K562 (cell line): ENCODE data around the gene TMEM164. TPM values are rescaled to one million over a fixed set of nuclear protein-coding genes. Genes with fewer than 3 reads are reported as not detected.

Experiments used
- ATAC-seq: fragments of 200-7000 bp; cut with Tn5 transposase; 3 replicates; pipeline ENCODE4 v1.9.1; 2020; ENCODE audit warnings: moderate library complexity
- BruUV-seq: library from RNA; stranded (reverse); fragments of 400-500 nt; replicated peaks from 2 replicates; lab custom pipeline; 2021; lab: Mats Ljungman, UMichigan
- CTCF ChIA-PET: fragments of 300-600 bp; formaldehyde crosslinking; extraction: SDS; loops from one replicate; lab custom pipeline; 2021; ENCODE audit warnings: low intra/inter-chr PET ratio; lab: Yijun Ruan, JAX
- POLR2A ChIA-PET: fragments of 300-600, 350-650 bp; sonication (Branson Sonifier 250); formaldehyde crosslinking; extraction: SDS; loops from one replicate; lab custom pipeline; 2021; ENCODE audit warnings: antibody characterized with exemption, inconsistent platforms; lab: Yijun Ruan, JAX
- DNase-seq, 4 experiments: peaks; one replicate each; pipeline versions ENCODE4 v3.0.0 to v3.0.0-alpha.2; 2011 to 2018; ENCODE audit warnings: low spot score in 3 of 4, mixed read lengths in 3 of 4; ENCODE audit errors: extremely low read depth in 1 of 4
- FAIRE-seq: peaks from 2 replicates; lab custom pipeline; 2011; peaks lifted over from hg19 to GRCh38; lab: Jason Lieb, UNC
- H2AFZ ChIP-seq: 2 replicates; pipeline ENCODE4 v1.6.0; 2011; ENCODE audit warnings: low read depth, low read length, control low read depth, inconsistent platforms
- H3K27ac ChIP-seq: fragments of 200-600 bp; 3 replicates; pipeline ENCODE4 v1.8.0; 2011; ENCODE audit warnings: low read depth, mild to moderate bottlenecking, control low read depth, inconsistent platforms, low read length, moderate library complexity, mixed read lengths; ENCODE audit errors: extremely low read depth
- H3K27me3 ChIP-seq, 2 experiments: fragments of 300-600 bp in 1 of 2; 2 replicates in 1 of 2; 3 replicates in 1 of 2; pipeline versions ENCODE4 v1.6.0 to v1.8.0; 2011; ENCODE audit warnings: inconsistent platforms in 2 of 2, low read length in 2 of 2, mild to moderate bottlenecking in 1 of 2, mixed read lengths in 1 of 2, moderate library complexity in 1 of 2; ENCODE audit not compliant: control insufficient read depth in 2 of 2, insufficient read depth in 2 of 2
- H3K36me3 ChIP-seq: fragments of 300-600 bp; 3 replicates; pipeline ENCODE4 v1.8.0; 2011; ENCODE audit warnings: mild to moderate bottlenecking, low read length, inconsistent platforms; ENCODE audit not compliant: control insufficient read depth, insufficient read depth
- H3K4me1 ChIP-seq, 2 experiments: fragments of 200-600 bp in 1 of 2; replicated peaks in 1 of 2; 2 replicates in 1 of 2; 3 replicates in 1 of 2; pipeline versions ENCODE4 v1.5.1 to v1.8.0; 2011; ENCODE audit warnings: inconsistent platforms in 2 of 2, low read length in 2 of 2, mild to moderate bottlenecking in 1 of 2, mixed read lengths in 1 of 2, moderate library complexity in 1 of 2; ENCODE audit not compliant: control insufficient read depth in 2 of 2, insufficient read depth in 2 of 2
- H3K4me2 ChIP-seq: 2 replicates; pipeline ENCODE4 v1.6.1; 2011; ENCODE audit warnings: low read length, control low read depth, inconsistent platforms, mixed read lengths; ENCODE audit not compliant: insufficient read depth
- H3K4me3 ChIP-seq: fragments of 200-600 bp; sonication (generic), shearing (Covaris generic); 2 replicates; pipeline ENCODE4 v1.5.1; 2016; ENCODE audit warnings: control low read depth, inconsistent platforms
- H3K79me2 ChIP-seq: fragments of 200-600 bp; 3 replicates; pipeline ENCODE4 v1.8.0; 2011; ENCODE audit warnings: low read length, inconsistent platforms; ENCODE audit not compliant: control insufficient read depth, insufficient read depth
- H3K9ac ChIP-seq, 2 experiments: 2 replicates each; pipeline versions ENCODE4 v1.6.0 to v1.6.1; 2011; ENCODE audit warnings: low read depth in 2 of 2, low read length in 2 of 2, control low read depth in 1 of 2, inconsistent platforms in 1 of 2, mild to moderate bottlenecking in 1 of 2, mixed read lengths in 1 of 2; ENCODE audit not compliant: insufficient read depth in 1 of 2
- H3K9me1 ChIP-seq: one replicate; pipeline ENCODE4 v1.6.0; 2011; ENCODE audit warnings: inconsistent platforms, mild to moderate bottlenecking, low read length, moderate library complexity; ENCODE audit not compliant: control insufficient read depth, insufficient read depth
- H3K9me3 ChIP-seq: replicated peaks from 2 replicates; pipeline ENCODE4 v1.5.1; 2011; ENCODE audit warnings: low read depth, low read length, inconsistent platforms; ENCODE audit not compliant: control insufficient read depth, insufficient read depth
- H4K20me1 ChIP-seq: replicated peaks from 2 replicates; pipeline ENCODE4 v1.6.1; 2011; ENCODE audit warnings: low read length, inconsistent platforms, mixed read lengths; ENCODE audit not compliant: control insufficient read depth, insufficient read depth
- HEY1 ChIP-seq: fragments of 250-450 bp; sonication (Bioruptor Pico); IDR thresholded peaks from 2 replicates; pipeline ENCODE4 v1.5.0; 2020; ENCODE audit warnings: mild to moderate bottlenecking, moderate library complexity, borderline replicate concordance
- HNRNPH1 ChIP-seq: fragments of 200-400 bp; formaldehyde crosslinking; optimal IDR thresholded peaks from 2 replicates; pipeline ENCODE3; 2017; ENCODE audit warnings: low read depth, mild to moderate bottlenecking, low read length, moderate library complexity
- IFI16 ChIP-seq: fragments of 250-450 bp; sonication (Bioruptor Pico); IDR thresholded peaks from 2 replicates; pipeline ENCODE4 v2.1.2; 2022; ENCODE audit warnings: mild to moderate bottlenecking, inconsistent platforms
- MLLT1 ChIP-seq, 2 experiments: fragments of 450-650 bp; IDR thresholded peaks; 2 replicates each; pipeline ENCODE4 v1.6.1; 2016
- MXI1 ChIP-seq: IDR thresholded peaks from 2 replicates; pipeline ENCODE4 v1.6.1; 2011; ENCODE audit warnings: low read depth, mild to moderate bottlenecking, improper control_type of control experiment, low read length
- TAF9B ChIP-seq: fragments of 450-650 bp; IDR thresholded peaks from 2 replicates; pipeline ENCODE4 v1.6.1; 2018; ENCODE audit warnings: mild to moderate bottlenecking; ENCODE audit not compliant: partially characterized antibody
- THRA ChIP-seq: fragments of 450-650 bp; IDR thresholded peaks from 2 replicates; pipeline ENCODE4 v1.6.1; 2017; ENCODE audit warnings: mild to moderate bottlenecking, moderate library complexity
- ZNF740 ChIP-seq, 3 experiments: fragments of 200-800 bp in 1 of 3; sonication (Bioruptor generic) in 1 of 3; sonication (generic) in 1 of 3; formaldehyde crosslinking in 1 of 3; IDR thresholded peaks; 2 replicates each; pipeline versions ENCODE4 v1.6.1 to v1.8.0; 2016 to 2022; ENCODE audit warnings: mild to moderate bottlenecking in 2 of 3, missing compliant biosample characterization in 2 of 3, missing genetic modification characterization in 2 of 3, missing genetic modification reagents in 1 of 3
- ZNF76 ChIP-seq: fragments of 250-450 bp; sonication (Bioruptor Pico); IDR thresholded peaks from 2 replicates; pipeline ENCODE4 v1.4.0; 2020; ENCODE audit warnings: mild to moderate bottlenecking, moderate library complexity, borderline replicate concordance
- WGBS: fragments of 100-300 bp; shearing (Covaris generic); methylation state at CpG from one replicate; pipeline ENCODE4 v1.1.6; 2016; ENCODE audit warnings: low coverage, mixed read lengths; ENCODE audit not compliant: insufficient coverage; ENCODE audit errors: missing lambda C conversion rate; 5-methylcytosine and 5-hydroxymethylcytosine counted together
- in situ Hi-C: fragments of 300-500 bp; cut with MboI; formaldehyde crosslinking; loops from 4 replicates; pipeline ENCODE4 v1.15.0; 2018; ENCODE audit warnings: inconsistent platforms, mixed read lengths
- intact Hi-C: fragments of 100-400 bp; cut with micrococcal nuclease; formaldehyde crosslinking; loops from 2 replicates; pipeline ENCODE4 v1.14.2; 2022
- polyA plus RNA-seq, 8 experiments: library from polyadenylated mRNA; depleted of rRNA in 4 of 8; stranded (reverse) in 5 of 8; unstranded in 3 of 8; fragments of >200 nt; fragmentation: Nextera tagmentation in 2 of 8; fragmentation: Illumina TruSeq in 1 of 8; extraction: Ambion mirVana in 2 of 8; extraction: Trizol in 1 of 8; gene quantifications; 2 replicates each; pipeline versions ENCODE4 v1.2.1 to v1.2.3, GENCODE V29; 2011 to 2014; ENCODE audit warnings: inconsistent platforms in 1 of 8, missing spikeins in 1 of 8
- total RNA-seq, 7 experiments: library from RNA; depleted of rRNA in 6 of 7; stranded (reverse); fragments of >200 nt in 6 of 7; fragmentation: Illumina TruSeq in 2 of 7; extraction: Trizol in 2 of 7; gene quantifications; 2 replicates each; pipeline versions ENCODE4 v1.2.1 to v1.2.3, GENCODE V29; 2011 to 2021; ENCODE audit warnings: low replicate concordance in 1 of 7

Gene TMEM164
- total and polyA plus RNA-seq, 9 of the 15 experiments (the other 6 are each of a cell fraction or from before 2014, with no cell fraction given), result 2.4 to 57.3 (median 23.1) TPM

GRCh38 chrX:110000847-110001713 is 1.8 kb upstream of the TMEM164 start:
- CTCF ChIA-PET, result no interaction called here
- Histone ChIP-seq H3K27me3 (no peaks in the 10 kb centered on the region), H3K27ac (peak overlapping the region; percentile 92), H3K4me2 (peak overlapping the region; percentile 81), H3K79me2 (peaks cover 32% of the 10 kb centered on the region), H3K9me1 (no peaks in the 10 kb centered on the region), H3K4me3 (peak overlapping the region; percentile 68; the same call in 1 of the 2 replicates), H4K20me1 (no peaks in the 10 kb centered on the region; the same call in 1 of the 2 replicates), H3K4me1 (peaks cover 28 to 61% of the 10 kb centered on the region in 2 experiments), H3K9me3 (no peaks in the 10 kb centered on the region), H2AFZ (peak overlapping the region; percentile 87), H3K9ac (peak overlapping the region in 1 of 2 experiments; percentile 76; a peak in 3 of 4 replicates), H3K36me3 (peaks cover 22% of the 10 kb centered on the region; the same call in 1 of the 3 replicates)
- DNase-seq, result peak in 2 of 4 experiments; percentile 27 to 86
- no TSS peak for BruUV-seq
- 8% methylated on average over 16 of the region's 16 CpGs for WGBS
- in situ Hi-C loops, result no loop called here
- peak; percentile 79 for FAIRE-seq
- POLR2A ChIA-PET, result no interaction called here
- intact Hi-C loops, result loop anchor here (5.0 kb wide), 2 partner anchors 44 to 79 kb away; no protein-coding TSS in a partner anchor
- ATAC-seq, result peak; percentile 50
- TF ChIP-seq IFI16 (CRISPR knock-in tag), result peak; percentile 96
- TF ChIP-seq HNRNPH1, result no peak
- no peak for TF ChIP-seq MXI1
- TF ChIP-seq THRA, result no peak
- no peak for TF ChIP-seq MLLT1 (IDR thresholded peaks at IDR 0.05)
- TF ChIP-seq HEY1 (CRISPR knock-in tag), result peak; percentile 86
- TF ChIP-seq ZNF76, result peak; percentile 99
- no peak for TF ChIP-seq TAF9B
- TF ChIP-seq ZNF740 (CRISPR knock-in tag; IDR thresholded peaks at IDR 0.05), result no peak
- peak in 1 of 2 experiments; percentile 99; a peak in 2 of 4 replicates for TF ChIP-seq ZNF740 (tag; IDR thresholded peaks at IDR 0.05)
